Chondrocyte (in vitro differentiated cells): ENCODE data around the gene MYL3. TPM values are rescaled to one million over a fixed set of nuclear protein-coding genes. Genes with fewer than 3 reads are reported as not detected.

Source experiments
- DNase-seq: peaks from one replicate; pipeline ENCODE4 v3.0.0; 2021; ENCODE audit warnings: mixed read lengths, low spot score
- H3K27ac Mint-ChIP-seq: one replicate; pipeline ENCODE4 v1.8.0; 2021; ENCODE audit warnings: mild to moderate bottlenecking, moderate library complexity, mixed read lengths; ENCODE audit not compliant: unreplicated experiment
- H3K27me3 Mint-ChIP-seq: 2 replicates; pipeline ENCODE4 v1.8.0; 2021; ENCODE audit warnings: low read depth, mixed read lengths
- H3K36me3 Mint-ChIP-seq: 2 replicates; pipeline ENCODE4 v1.8.0; 2021; ENCODE audit warnings: low read depth, mixed read lengths
- H3K4me1 Mint-ChIP-seq: 2 replicates; pipeline ENCODE4 v1.8.0; 2021; ENCODE audit warnings: low read depth, mild to moderate bottlenecking, mixed read lengths
- H3K4me3 Mint-ChIP-seq: one replicate; pipeline ENCODE4 v1.8.0; 2021; ENCODE audit warnings: mild to moderate bottlenecking, moderate library complexity, mixed read lengths; ENCODE audit not compliant: unreplicated experiment
- H3K9me3 Mint-ChIP-seq: 2 replicates; pipeline ENCODE4 v1.8.0; 2021; ENCODE audit warnings: low read depth, mixed read lengths
- total RNA-seq: library from RNA; stranded (reverse); gene quantifications from 3 replicates; pipeline ENCODE4 v1.2.1, GENCODE V29; 2021
- TF ChIP-seq, protein P1 (sequence below): fragments of 200-600 bp; sonication (generic); IDR thresholded peaks from 2 replicates; pipeline ENCODE4 v1.5.0; 2021; ENCODE audit warnings: antibody characterized with exemption, mild to moderate bottlenecking, moderate library complexity

Gene MYL3
- total RNA-seq, 1 donor from 2014 or later = 0.22 TPM

DNA sequence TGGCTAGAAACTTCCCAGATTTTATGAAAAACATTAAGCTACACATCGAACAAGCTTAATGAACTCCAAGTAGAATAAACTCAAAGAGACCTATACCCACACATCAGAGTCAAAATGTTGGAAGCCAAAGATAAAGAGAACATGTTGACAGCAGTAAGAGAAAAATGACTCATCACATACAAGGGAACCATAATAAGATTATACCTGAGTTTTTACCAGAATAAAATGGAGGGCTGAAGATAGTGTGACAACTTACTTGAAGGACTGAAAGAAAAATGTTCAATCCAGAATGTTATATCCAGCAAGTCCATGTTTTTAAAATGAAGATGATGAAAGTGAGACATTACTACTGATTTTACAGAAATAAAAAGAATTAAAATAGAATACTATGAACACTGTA is 22.8 kb downstream of the MYL3 start:
- Mint-ChIP-seq H3K4me3 (no peak overlapping the region), H3K4me1 (peaks cover 6% of the 10 kb centered on the region), H3K36me3 (peaks cover 22% of the 10 kb centered on the region), H3K27me3 (no peaks in the 10 kb centered on the region), H3K9me3 (peaks cover 60% of the 10 kb centered on the region), H3K27ac (no peak overlapping the region)
- TF ChIP-seq, protein P1, sequence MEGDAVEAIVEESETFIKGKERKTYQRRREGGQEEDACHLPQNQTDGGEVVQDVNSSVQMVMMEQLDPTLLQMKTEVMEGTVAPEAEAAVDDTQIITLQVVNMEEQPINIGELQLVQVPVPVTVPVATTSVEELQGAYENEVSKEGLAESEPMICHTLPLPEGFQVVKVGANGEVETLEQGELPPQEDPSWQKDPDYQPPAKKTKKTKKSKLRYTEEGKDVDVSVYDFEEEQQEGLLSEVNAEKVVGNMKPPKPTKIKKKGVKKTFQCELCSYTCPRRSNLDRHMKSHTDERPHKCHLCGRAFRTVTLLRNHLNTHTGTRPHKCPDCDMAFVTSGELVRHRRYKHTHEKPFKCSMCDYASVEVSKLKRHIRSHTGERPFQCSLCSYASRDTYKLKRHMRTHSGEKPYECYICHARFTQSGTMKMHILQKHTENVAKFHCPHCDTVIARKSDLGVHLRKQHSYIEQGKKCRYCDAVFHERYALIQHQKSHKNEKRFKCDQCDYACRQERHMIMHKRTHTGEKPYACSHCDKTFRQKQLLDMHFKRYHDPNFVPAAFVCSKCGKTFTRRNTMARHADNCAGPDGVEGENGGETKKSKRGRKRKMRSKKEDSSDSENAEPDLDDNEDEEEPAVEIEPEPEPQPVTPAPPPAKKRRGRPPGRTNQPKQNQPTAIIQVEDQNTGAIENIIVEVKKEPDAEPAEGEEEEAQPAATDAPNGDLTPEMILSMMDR = no peak
- no peak for DNase-seq

DNA sequence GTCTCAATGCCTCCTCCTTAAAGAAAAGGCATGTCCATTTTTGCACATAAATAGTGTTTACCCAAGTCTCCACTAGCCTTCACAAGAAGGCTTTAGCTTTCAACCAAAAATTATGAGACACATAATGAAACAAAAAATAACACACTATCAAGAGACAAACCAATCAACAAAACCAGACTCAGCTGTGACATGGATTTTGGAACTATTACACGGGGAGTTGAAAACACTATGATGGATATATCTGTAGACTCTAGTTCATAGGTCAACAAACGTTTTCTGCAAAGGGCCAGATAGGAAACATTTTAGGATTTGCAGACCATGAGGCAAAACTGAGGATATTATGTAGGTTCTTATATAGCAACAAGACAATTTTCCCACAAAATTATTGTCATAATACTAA is 24.9 kb downstream of the MYL3 start:
- TF ChIP-seq, protein P1 = no peak
- no peak for DNase-seq
- H3K27ac Mint-ChIP-seq = no peak overlapping the region
- peaks cover 60% of the 10 kb centered on the region for H3K9me3 Mint-ChIP-seq
- no peaks in the 10 kb centered on the region for H3K4me1 Mint-ChIP-seq
- H3K36me3 Mint-ChIP-seq = peaks cover 22% of the 10 kb centered on the region
- peaks cover 2% of the 10 kb centered on the region for H3K27me3 Mint-ChIP-seq
- H3K4me3 Mint-ChIP-seq = no peak overlapping the region

DNA sequence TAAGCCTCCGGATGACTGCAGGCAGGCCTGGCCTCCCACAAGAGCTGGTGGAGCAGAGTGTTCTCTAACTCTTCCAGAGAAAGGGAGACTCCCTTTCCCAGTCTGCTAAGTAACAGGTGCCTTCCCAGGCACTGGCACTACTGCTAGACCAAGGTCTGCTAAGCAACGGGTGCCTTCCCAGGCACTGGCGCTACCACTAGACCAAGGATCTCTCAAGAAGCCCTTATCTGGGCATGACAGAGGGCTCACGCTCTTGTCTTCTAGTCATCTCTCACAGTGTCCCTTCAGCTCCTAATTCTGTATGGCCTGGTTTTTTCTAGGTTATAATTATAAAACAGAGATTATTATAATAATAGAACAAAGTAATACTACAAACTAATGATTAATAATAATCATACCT is 27.8 kb downstream of the MYL3 start:
- Mint-ChIP-seq H3K9me3 (peaks cover 33% of the 10 kb centered on the region), H3K36me3 (peaks cover 14% of the 10 kb centered on the region), H3K27me3 (peaks cover 10% of the 10 kb centered on the region), H3K27ac (no peak overlapping the region), H3K4me3 (no peak overlapping the region), H3K4me1 (no peaks in the 10 kb centered on the region)
- DNase-seq = no peak
- TF ChIP-seq, protein P1 = no peak

DNA sequence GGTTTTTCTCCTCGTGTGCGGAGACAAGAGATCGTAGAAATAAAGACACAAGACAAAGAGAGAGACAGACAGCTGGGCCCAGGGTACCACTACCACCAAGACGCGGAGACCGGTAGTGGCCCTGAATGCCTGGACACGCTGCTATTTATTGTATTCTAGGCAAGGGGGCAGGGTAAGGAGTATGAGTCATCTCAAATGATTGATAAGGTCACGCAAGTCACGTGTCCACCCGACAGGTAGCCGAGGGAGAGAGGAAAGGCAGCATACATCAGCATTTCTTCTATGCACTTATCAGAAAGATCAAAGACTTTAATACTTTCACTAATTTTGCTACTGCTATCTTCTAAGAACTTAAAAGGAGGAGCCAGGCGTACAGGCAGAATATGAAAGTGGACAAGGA is 28.2 kb downstream of the MYL3 start:
- TF ChIP-seq, protein P1 = no peak
- peaks cover 12% of the 10 kb centered on the region for H3K36me3 Mint-ChIP-seq
- no peak for DNase-seq
- H3K4me3 Mint-ChIP-seq = no peak overlapping the region
- peaks cover 29% of the 10 kb centered on the region for H3K9me3 Mint-ChIP-seq
- peaks cover 13% of the 10 kb centered on the region for H3K27me3 Mint-ChIP-seq
- H3K4me1 Mint-ChIP-seq = no peaks in the 10 kb centered on the region
- H3K27ac Mint-ChIP-seq = no peak overlapping the region

DNA sequence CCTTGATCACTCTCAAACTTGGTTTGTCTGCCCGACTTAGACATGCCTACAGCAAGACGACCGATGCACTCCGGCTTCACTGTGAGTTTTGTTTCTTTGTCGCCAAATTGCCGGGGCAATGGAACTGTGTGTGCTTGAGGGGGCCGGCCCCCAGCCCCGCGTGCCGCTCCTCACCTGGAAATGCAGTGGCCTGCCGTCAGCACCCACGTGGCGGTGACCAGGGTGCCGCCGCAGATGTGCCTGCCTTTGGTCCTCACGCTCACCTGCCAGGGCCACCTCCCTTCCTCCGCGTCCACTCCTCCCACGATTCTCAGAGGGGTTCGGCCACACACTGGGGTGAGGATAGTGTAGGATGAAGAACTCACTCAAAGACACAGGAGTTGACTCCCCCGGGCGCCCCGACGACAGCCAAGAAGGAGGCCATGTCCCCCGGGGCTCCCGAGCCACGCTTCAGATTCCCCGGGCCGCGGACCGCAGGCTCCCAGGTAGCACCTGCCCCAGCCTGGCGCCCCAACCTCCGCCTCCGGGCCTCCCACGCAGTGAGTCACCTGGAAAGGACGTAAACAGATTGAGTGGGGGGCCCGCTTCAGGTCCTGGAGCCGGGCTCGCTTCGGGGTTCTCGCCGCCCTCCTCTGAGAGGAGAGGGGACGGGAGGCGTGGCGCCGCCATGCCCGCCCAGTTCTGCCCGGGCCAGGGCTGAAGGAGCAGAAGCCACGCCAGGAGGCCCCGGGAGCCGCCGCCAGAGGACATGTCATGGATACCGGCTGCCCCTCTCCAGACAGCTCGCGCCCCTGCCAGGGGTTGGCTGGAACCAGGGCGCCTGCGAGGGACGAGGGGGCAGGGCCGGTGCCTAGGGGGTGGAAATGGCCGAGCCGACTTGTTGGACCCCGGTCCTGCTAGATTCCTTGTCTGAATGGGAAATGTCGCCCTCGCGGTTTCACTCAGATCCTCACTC is 29.6 kb downstream of the MYL3 start:
- no peak overlapping the region for H3K4me3 Mint-ChIP-seq
- peaks cover 16% of the 10 kb centered on the region for H3K27me3 Mint-ChIP-seq
- peaks cover 19% of the 10 kb centered on the region for H3K9me3 Mint-ChIP-seq
- TF ChIP-seq, protein P1 = no peak
- DNase-seq = no peak
- no peak overlapping the region for H3K27ac Mint-ChIP-seq
- peaks cover 7% of the 10 kb centered on the region for H3K36me3 Mint-ChIP-seq
- H3K4me1 Mint-ChIP-seq = no peaks in the 10 kb centered on the region
